Activated CD8-positive, alpha-beta memory T cell treated with anti-CD3 and anti-CD28 coated beads for 1 hour (primary cell): Measurements from ENCODE around the gene ADRM1.

Experiments
- DNase-seq, 2 donors: peaks; one replicate each; pipeline ENCODE4 v3.0.0-alpha.2; 2020; ENCODE audit warnings: low read depth in 1 of 2; ENCODE audit errors: extremely low read depth in 1 of 2

ADRM1 gene

DNA sequence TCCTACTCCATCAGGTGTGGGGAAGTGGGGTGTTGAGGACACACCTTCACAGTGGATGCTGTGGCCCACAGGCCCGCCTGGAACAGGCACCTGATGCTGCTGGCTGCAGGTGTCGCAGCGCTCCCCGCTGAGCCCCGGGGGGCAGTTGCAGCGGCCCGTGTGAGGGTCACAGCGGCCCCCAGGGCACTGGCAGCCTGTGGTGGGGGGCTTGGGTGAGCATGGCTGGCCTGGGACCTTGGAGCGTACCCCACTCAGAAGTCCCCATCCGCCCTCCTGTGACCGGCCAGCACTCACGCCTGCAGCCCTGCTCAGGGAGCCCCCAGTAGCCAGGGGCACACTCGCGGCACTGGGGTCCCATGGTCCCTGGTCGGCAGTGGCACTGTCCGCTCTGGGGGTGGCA, 19.2 kb downstream of the ADRM1 start:
- DNase-seq = no peak

DNA sequence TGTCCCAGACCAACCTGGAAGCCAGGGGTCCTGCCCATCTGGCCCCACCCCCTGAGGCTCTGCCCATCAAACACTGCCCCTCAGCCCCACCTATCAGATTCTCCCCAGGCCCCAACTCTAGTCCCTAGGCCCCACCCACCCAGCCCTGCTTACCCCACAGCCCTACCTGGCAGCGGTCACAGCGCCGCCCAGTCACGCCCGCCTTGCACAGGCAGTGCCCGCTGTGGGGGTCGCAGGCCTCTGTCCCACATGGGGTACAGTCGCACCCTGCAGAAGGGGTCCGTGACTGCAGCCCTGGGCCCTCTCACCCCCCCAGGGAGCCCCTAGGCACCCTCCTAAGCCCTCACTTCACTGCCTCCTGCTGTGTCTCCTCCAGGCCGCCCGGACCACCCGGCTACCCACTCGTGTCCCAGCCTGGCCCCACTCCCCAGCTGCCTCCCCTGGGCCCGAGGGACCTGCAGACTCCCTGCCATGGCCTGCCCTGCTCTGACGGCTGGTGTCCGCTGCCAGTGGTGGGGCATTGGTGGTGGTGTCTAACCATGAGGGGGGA, 19.8 kb downstream of the ADRM1 start:
- DNase-seq = no peak

DNA sequence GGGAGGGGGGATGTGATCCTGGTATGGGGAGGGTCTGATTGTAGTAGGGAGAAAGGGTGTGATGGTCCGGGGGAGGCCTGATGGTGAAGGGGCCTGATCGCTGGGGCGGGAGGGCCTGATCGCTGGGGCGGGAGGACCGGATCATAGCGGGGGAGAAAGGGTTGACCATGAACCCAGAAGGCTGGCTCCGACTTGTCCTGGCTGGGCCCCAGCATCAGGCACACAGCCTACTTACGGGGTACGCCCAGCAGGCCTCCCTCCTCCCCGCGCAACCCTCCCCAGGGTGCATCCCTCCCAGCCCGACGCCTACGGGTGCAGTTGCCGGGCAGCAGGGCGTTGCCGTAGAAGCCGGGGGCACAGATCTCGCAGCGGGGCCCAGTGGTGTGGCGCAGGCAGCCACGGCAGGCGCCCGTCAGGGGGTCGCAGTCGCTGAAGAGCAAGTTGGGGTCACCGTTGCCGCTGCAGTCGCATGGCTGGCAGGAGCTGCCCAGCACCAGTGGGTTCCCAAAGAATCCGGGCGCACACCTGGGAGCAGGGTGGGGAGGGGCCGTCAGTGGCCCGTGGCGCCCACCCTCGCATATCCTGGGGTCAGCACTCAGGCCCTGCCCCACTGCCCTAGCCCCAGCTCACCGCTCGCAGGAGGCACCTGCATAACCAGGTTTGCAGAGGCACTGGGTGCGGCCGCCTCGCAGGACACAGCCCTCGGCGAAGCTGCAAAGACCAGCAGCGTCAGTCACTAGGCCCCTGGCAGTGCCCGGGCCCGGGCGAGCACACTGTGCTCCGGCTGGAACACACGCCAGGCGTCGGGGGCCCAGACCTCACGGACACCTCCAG, 20.6 kb downstream of the ADRM1 start:
- no peak for DNase-seq

- no peak for DNase-seq
Measured at GRCh38 chr20:62323980-62324906, 21.4 kb downstream of the ADRM1 start.

GRCh38 chr20:62325172-62325905, 22.5 kb downstream of the ADRM1 start:
- DNase-seq = no peak

DNA sequence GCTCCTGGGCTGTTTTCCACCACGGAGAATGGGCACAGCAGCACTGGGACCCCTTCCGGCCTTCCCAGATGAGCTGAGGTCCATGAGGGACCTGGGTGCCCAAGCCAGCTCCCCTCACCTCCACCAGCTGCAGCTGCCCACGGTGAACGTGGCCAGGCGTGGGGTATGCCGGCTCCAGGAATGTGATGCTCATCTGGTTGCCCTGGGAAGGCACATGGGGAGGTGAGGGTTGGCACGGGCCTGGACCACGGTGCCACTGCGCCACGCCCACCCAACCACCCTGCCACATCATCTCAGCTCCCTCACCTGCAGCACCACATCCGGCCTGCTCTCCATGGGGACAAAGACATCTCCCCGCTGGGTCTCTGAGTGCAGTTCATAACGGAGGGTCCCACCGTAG, 23.8 kb downstream of the ADRM1 start:
- DNase-seq = no peak

- no peak for DNase-seq
Measured at GRCh38 chr20:62326959-62327725, 24.3 kb downstream of the ADRM1 start.

- no peak for DNase-seq
Measured at GRCh38 chr20:62327726-62328495, 25.1 kb downstream of the ADRM1 start.

- DNase-seq = no peak
Measured at GRCh38 chr20:62328684-62329388, 26.0 kb downstream of the ADRM1 start.

DNA sequence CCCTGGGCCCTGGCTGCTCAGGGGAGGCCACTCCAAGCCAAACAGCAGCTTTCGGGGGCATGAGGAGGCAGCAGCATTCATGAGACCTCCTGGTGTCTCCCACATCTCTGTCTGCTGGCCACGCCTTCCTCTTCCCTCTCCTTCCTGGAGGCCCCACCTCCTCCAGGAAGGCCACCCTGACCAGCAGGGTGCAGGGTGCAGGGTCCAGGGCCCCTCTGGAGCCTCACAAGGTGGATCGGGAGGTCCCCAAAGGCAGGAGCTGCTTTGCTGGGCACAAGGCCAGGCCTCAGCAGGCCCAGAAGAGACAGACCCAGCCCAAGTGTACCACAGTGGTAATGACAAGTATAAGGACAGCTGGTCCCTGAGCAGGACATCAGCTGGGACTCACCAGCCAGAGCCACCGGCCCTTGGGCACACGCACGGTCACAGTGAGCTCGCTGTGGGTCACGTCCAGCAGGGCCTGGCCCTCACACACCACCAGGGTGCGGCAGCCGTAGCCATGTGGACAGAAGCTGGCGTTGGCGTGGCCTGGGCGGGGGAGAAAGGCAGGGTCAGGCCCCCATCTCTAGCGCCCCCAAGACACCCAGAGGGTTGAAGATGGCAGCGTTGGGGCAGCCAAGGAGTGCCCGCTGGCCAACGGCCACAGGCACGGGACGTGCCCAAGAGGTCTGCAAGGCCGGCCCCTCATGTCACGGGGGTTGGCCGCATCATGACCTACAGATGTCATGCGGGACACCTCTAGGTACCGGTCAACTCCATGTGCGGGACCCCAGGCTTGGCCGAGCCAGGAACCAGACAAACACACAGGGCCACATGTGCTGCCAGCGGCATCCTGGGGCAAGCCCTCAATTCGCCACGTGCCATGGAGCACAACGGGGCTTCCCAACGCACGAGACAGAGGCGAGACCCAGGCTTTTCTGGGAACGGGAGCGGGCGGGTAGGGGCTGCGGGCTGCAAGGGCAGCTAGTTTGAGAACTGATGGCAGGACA, 26.9 kb downstream of the ADRM1 start:
- DNase-seq = no peak

DNA sequence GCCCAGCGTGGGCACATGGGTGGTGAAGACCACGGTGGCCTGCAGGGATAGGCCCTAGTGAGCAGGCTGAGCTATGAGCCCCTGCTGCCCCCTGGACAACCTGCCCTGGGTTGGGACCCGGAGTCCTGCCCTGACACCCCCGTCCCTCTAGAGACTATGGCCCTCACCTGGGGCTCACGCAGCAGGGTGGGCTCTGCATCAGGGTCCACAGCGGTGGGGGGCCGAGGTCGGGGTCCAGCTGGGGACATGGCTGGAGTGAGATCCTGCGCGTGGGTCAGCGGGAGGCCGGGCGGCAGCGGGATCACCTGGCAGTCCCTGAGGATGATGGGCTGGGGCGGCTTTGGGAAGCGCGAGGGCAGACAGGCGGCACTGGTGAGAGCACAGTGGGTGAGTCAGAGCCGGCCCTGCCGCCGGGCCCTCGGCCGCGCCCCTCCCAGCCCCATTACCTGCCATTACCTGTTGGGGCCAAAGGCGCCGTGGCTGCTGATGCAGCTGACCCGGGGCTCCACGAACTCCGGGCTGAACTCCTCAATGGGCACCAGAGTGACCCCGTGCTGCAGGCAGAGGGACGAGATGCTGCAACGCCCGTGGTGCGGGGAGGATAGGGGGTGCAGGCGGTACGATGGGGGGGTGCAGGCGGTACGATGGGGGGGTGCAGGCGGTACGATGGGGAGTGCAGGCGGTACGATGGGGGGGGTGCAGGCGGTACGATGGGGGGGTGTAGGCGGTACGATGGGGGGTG, 27.9 kb downstream of the ADRM1 start:
- DNase-seq = no peak

DNA sequence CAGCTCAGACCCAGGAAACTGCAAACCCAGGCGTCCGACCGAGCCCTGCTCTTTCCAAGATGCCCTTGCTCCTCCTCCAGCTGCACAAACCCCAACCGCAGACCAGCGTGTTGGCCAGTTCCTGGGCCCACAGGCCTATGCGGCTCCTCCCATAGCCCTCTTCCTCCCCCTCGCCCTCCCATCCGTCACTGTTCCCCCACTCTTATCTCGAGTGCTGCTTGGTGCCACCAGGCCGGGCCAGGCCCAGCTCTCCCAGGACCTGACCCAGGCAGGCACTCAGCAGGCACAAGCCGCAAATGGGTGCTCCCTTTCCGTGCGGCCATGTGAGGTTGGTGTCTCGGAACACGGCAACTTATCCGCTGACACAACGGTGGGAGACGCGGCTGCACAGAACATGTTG, 28.6 kb downstream of the ADRM1 start:
- no peak for DNase-seq

GRCh38 chr20:62332421-62332820, 29.6 kb downstream of the ADRM1 start:
- no peak for DNase-seq

DNA sequence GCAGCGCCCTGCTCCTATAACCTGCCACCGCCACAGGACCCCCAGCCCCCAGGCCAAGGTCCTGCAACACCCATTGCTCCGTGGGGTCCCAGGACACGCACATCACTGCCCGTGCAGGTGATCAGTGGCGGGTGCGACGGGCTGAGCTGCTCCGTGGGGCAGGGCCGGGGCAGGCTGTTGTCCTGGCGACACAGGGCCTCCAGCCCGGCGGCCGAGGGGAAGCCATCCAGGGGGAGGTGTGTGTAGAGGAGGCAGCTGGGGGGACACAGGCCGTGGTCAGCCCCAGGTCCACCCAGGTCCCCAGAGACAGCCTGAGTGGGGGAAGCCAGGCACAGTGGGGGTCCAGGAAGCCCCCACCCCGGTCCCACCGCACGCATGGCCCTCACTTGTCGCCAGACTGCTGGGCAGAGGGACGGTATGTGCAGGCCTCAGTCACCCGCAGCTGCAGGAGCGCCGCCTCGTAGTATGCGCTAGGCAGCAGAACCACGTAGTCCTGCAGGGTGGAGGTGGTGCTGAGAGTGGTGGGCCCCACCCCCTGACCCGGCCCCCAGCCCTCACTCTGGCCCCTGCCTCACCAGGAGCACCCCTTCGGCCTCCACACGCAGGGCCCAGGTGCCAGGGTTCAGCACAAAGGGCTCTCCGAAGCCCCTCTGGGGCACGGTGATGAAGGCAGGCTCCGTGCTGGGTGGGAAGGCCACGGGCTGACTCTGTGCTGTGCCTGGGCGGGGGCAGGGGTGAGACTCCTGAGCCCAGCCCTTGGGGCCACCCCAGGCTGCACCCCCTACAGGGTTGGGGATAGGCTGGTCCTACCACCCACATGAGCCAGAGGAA, 30.4 kb downstream of the ADRM1 start:
- DNase-seq = no peak

DNA sequence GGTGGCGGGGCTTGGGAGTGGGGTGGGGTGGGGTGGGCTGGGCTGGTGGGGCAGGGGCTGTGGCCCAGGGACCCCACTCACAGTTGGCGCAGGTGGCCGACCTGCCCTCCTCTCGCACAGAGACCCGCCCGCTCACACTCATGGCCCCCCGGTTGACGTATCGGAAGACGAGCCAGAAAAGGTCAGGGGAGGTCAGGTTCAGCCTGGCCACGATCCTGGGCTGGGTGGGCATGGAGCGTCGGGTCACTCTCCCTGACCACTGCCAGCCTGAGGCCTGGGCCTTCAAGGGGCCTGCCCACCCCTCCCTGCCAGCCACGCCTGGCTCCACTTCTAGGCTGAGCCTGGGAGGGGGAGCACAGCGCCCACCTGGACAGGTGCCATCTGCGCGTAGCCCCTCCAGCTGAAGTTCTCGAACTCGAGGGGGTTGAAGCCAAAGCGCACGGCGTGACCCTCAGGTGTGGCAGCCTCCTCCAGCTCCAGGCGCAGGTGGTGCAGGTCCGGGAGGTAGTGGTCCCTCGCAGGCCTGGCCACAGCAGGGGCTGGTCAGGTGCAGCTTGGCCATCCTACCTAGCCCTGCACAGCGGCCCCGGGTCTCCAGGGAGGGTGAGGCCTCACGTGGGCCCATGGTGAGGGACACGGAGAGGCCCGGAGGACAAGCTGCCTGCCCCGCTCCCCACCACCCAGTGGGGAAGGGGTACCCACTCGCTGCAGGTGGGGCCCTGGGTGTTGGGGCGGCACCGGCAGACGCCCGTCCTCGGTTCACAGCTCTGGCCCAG, 31.2 kb downstream of the ADRM1 start:
- DNase-seq = no peak
